Keratinocyte (primary cell): Measurements from ENCODE around the gene NTF4. TPM values are rescaled to one million over a fixed set of nuclear protein-coding genes. Genes with fewer than 3 reads are reported as not detected.

ENCODE experiments used
- DNase-seq: peaks from one replicate; pipeline ENCODE4 v3.0.0-alpha.2; 2011; ENCODE audit warnings: low read depth, missing footprints, low spot score
- FAIRE-seq: peaks from 2 replicates; lab custom pipeline; 2011; peaks lifted over from hg19 to GRCh38; lab: Jason Lieb, UNC
- H2AFZ ChIP-seq: 2 replicates; pipeline ENCODE4 v1.6.0; 2012; ENCODE audit warnings: low read length, control low read depth, inconsistent platforms; ENCODE audit not compliant: control insufficient read depth
- H3K27ac ChIP-seq: 2 replicates; pipeline ENCODE4 v1.5.1; 2011; ENCODE audit warnings: low read length; ENCODE audit not compliant: control insufficient read depth, insufficient read depth
- H3K27me3 ChIP-seq: 3 replicates; pipeline ENCODE4 v1.6.0; 2011; ENCODE audit warnings: low read length; ENCODE audit not compliant: control insufficient read depth, insufficient read depth; ENCODE audit errors: extremely low read depth
- H3K36me3 ChIP-seq, 2 experiments: 2 replicates in 1 of 2; 3 replicates in 1 of 2; pipeline ENCODE4 v1.5.1; 2011; ENCODE audit warnings: low read length in 2 of 2, mild to moderate bottlenecking in 1 of 2; ENCODE audit not compliant: control insufficient read depth in 2 of 2, insufficient read depth in 2 of 2; ENCODE audit errors: extremely low read depth in 1 of 2
- H3K4me1 ChIP-seq: 3 replicates; pipeline ENCODE4 v1.5.1; 2011; ENCODE audit warnings: low read length; ENCODE audit not compliant: control insufficient read depth, insufficient read depth; ENCODE audit errors: extremely low read depth
- H3K4me2 ChIP-seq: 3 replicates; pipeline ENCODE4 v1.6.0; 2011; ENCODE audit warnings: low read depth, low read length; ENCODE audit not compliant: control insufficient read depth, insufficient read depth; ENCODE audit errors: extremely low read depth
- H3K4me3 ChIP-seq, 3 experiments: fragments of 200-600 bp in 1 of 3; sonication (generic) in 1 of 3; 2 replicates in 2 of 3; 3 replicates in 1 of 3; pipeline ENCODE4 v1.5.1; 2011 to 2016; ENCODE audit warnings: low read length in 3 of 3, mild to moderate bottlenecking in 3 of 3, control low read depth in 2 of 3, inconsistent platforms in 1 of 3, low read depth in 1 of 3, mixed read lengths in 1 of 3, mixed run types in 1 of 3, moderate library complexity in 1 of 3; ENCODE audit not compliant: control insufficient read depth in 2 of 3, insufficient read depth in 2 of 3; ENCODE audit errors: extremely low read depth in 1 of 3
- H3K79me2 ChIP-seq: 2 replicates; pipeline ENCODE4 v1.6.0; 2012; ENCODE audit warnings: low read length; ENCODE audit not compliant: control insufficient read depth, insufficient read depth
- H3K9ac ChIP-seq: 3 replicates; pipeline ENCODE4 v1.6.0; 2011; ENCODE audit warnings: low read length; ENCODE audit not compliant: control insufficient read depth, insufficient read depth; ENCODE audit errors: extremely low read depth
- H3K9me1 ChIP-seq: 3 replicates; pipeline ENCODE4 v1.6.0; 2011; ENCODE audit warnings: low read length; ENCODE audit not compliant: control insufficient read depth, insufficient read depth; ENCODE audit errors: extremely low read depth
- H3K9me3 ChIP-seq: 2 replicates; pipeline ENCODE4 v1.5.1; 2012; ENCODE audit warnings: low read depth, low read length; ENCODE audit not compliant: control insufficient read depth
- H4K20me1 ChIP-seq: 3 replicates; pipeline ENCODE4 v1.6.0; 2011; ENCODE audit warnings: low read length; ENCODE audit not compliant: control insufficient read depth, insufficient read depth; ENCODE audit errors: extremely low read depth
- EZH2 ChIP-seq: IDR thresholded peaks from one replicate; pipeline ENCODE4 v1.6.1; 2012; ENCODE audit warnings: inconsistent platforms, mild to moderate bottlenecking, low read length, moderate library complexity
- dilution Hi-C: fragments of 300-500 bp; cut with MboI; formaldehyde crosslinking; loops from one replicate; pipeline ENCODE4 v1.7.0; 2020; ENCODE audit warnings: low sequenced_read_pairs; ENCODE audit not compliant: extremely low pct_ligation_motif_present
- polyA plus RNA-seq, 5 experiments: library from polyadenylated mRNA; depleted of rRNA in 3 of 5; stranded (reverse) in 3 of 5; stranded (forward) in 1 of 5; unstranded in 1 of 5; fragments of >200 nt; gene quantifications; 1 replicate in 1 of 5; 2 replicates in 3 of 5; 3 replicates in 1 of 5; pipeline versions ENCODE4 v1.2.1 to v1.2.3, GENCODE V29; 2011 to 2012; ENCODE audit warnings: missing spikeins in 2 of 5, low read depth in 1 of 5, low replicate concordance in 1 of 5
- TF ChIP-seq, protein P1 (sequence below), 3 experiments: IDR thresholded peaks in 1 of 3; conservative IDR thresholded peaks in 1 of 3; optimal IDR thresholded peaks in 1 of 3; 2 replicates in 2 of 3; 3 replicates in 1 of 3; pipeline versions ENCODE3 to v1.5.1; 2011; ENCODE audit warnings: low read length in 3 of 3, mild to moderate bottlenecking in 3 of 3, moderate library complexity in 2 of 3, control low read depth in 1 of 3, inconsistent platforms in 1 of 3; ENCODE audit not compliant: insufficient read depth in 2 of 3; ENCODE audit errors: extremely low read depth in 1 of 3

NTF4 gene
- polyA plus RNA-seq, 1 donor (not counting 4 experiments of a cell fraction or from before 2014, with no cell fraction given), result 8.3 TPM

DNA sequence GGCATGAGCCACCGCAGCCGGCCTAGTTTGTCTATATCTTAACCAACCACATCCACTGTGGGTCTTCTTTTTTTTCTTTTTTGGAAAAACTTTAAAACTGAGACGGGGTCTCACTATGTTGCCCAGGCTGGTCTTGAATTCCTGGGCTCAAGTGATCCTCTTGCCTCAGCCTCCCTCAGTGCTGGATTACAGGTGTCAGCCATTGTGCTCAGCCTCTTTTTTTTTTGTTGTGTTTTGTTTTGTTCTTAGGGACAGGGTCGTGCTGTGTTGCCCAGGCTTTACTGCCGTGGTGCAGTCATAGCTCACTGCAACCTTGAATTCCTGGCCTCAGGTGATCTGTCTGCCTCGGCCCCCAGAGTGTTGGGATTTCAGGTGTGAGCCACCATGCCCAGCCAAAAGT lies 28.1 kb upstream of the NTF4 start:
- H2AFZ ChIP-seq, result no peak overlapping the region
- no peak for DNase-seq
- FAIRE-seq, result no peak
- no peaks in the 10 kb centered on the region for H3K27me3 ChIP-seq
- H3K4me3 ChIP-seq, result no peak overlapping the region
- peaks cover 27% of the 10 kb centered on the region for H4K20me1 ChIP-seq
- H3K4me1 ChIP-seq, result no peaks in the 10 kb centered on the region
- dilution Hi-C loops, result no loop called here
- no peaks in the 10 kb centered on the region for H3K9me1 ChIP-seq
- TF ChIP-seq, protein P1, sequence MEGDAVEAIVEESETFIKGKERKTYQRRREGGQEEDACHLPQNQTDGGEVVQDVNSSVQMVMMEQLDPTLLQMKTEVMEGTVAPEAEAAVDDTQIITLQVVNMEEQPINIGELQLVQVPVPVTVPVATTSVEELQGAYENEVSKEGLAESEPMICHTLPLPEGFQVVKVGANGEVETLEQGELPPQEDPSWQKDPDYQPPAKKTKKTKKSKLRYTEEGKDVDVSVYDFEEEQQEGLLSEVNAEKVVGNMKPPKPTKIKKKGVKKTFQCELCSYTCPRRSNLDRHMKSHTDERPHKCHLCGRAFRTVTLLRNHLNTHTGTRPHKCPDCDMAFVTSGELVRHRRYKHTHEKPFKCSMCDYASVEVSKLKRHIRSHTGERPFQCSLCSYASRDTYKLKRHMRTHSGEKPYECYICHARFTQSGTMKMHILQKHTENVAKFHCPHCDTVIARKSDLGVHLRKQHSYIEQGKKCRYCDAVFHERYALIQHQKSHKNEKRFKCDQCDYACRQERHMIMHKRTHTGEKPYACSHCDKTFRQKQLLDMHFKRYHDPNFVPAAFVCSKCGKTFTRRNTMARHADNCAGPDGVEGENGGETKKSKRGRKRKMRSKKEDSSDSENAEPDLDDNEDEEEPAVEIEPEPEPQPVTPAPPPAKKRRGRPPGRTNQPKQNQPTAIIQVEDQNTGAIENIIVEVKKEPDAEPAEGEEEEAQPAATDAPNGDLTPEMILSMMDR (optimal IDR thresholded peaks at IDR 0.05 in 1 of 3, IDR thresholded peaks at IDR 0.05 in 1 of 3, conservative IDR thresholded peaks at IDR 0.05 in 1 of 3; ENCODE audit: extremely low read depth in 1 of 3, insufficient read depth in 2 of 3, low read length in 3 of 3), result no peak
- TF ChIP-seq EZH2, result no peak
- H3K9me3 ChIP-seq, result no peaks in the 10 kb centered on the region
- H3K27ac ChIP-seq, result no peak overlapping the region
- peaks cover 70% of the 10 kb centered on the region for H3K79me2 ChIP-seq
- no peak overlapping the region for H3K9ac ChIP-seq
- H3K36me3 ChIP-seq, result peaks cover 30 to 54% of the 10 kb centered on the region in 2 experiments
- H3K4me2 ChIP-seq, result no peak overlapping the region

DNA sequence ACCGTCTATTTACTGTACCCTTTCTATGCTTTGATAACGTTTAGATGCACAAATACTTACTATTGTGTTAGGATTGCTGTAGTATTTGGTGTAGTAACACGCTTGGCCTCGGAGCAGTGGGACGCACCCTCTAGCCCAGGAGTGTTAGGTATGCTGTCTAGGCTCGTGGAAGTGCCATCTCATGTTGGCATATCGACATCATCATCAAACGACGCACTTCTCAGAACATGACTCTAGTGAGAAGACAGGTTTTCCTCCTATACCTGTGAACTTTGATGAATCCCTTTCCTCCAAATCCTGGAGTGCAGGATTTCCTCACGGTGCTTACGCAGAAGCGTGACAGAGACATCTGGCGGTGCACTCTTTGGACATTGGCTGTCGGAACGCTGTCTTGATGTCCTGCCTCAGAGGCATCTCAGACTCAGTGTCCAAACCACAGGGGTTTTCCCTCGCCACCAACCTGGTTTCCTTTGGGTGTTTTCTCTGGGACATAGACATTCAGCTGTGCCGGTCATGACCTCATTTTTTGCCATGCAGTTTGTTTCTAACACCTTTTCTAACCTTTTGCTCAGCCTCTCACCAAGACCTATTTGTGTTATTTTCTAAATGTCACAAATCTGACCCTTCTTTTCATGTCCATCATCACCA lies 26.9 kb upstream of the NTF4 start:
- no peaks in the 10 kb centered on the region for H3K27me3 ChIP-seq
- no peak overlapping the region for H3K9ac ChIP-seq
- peaks cover 32 to 55% of the 10 kb centered on the region in 2 experiments for H3K36me3 ChIP-seq
- H3K9me3 ChIP-seq, result no peaks in the 10 kb centered on the region
- H4K20me1 ChIP-seq, result peaks cover 30% of the 10 kb centered on the region
- peaks cover 82% of the 10 kb centered on the region for H3K79me2 ChIP-seq
- no peaks in the 10 kb centered on the region for H3K9me1 ChIP-seq
- TF ChIP-seq EZH2, result no peak
- TF ChIP-seq, protein P1 (optimal IDR thresholded peaks at IDR 0.05 in 1 of 3, IDR thresholded peaks at IDR 0.05 in 1 of 3, conservative IDR thresholded peaks at IDR 0.05 in 1 of 3; ENCODE audit: extremely low read depth in 1 of 3, insufficient read depth in 2 of 3, low read length in 3 of 3), result no peak
- no peak overlapping the region for H3K27ac ChIP-seq
- peaks cover 9% of the 10 kb centered on the region for H3K4me1 ChIP-seq
- dilution Hi-C loops, result no loop called here
- no peak overlapping the region for H3K4me2 ChIP-seq
- H2AFZ ChIP-seq, result no peak overlapping the region
- DNase-seq (no peak), FAIRE-seq (no peak)
- H3K4me3 ChIP-seq, result no peak overlapping the region
